GM21515 (cell line): ENCODE measurements around the gene DUSP28.
"Not testable (repeated sequence)": the region's sequence is repeated elsewhere in the genome, so short reads cannot be mapped to it uniquely, and the experiment has no call there.

Source experiments
- ATAC-seq: cut with Tn5 transposase; IDR thresholded peaks from one replicate; pipeline ENCODE4 v1.9.1; 2021; ENCODE audit not compliant: unreplicated experiment

The DUSP28 gene

GRCh38 chr2:240527153-240527750 is 32.9 kb upstream of the DUSP28 start:
- no peak for ATAC-seq

- ATAC-seq = no peak
Observed at GRCh38 chr2:240528406-240529040, 31.6 kb upstream of the DUSP28 start.

GRCh38 chr2:240529344-240529999 is 30.7 kb upstream of the DUSP28 start:
- ATAC-seq = no peak

- no peak for ATAC-seq
Observed at GRCh38 chr2:240530181-240530580, 30.0 kb upstream of the DUSP28 start.

- no peak for ATAC-seq
Observed at GRCh38 chr2:240531038-240531437, 29.1 kb upstream of the DUSP28 start.

DNA sequence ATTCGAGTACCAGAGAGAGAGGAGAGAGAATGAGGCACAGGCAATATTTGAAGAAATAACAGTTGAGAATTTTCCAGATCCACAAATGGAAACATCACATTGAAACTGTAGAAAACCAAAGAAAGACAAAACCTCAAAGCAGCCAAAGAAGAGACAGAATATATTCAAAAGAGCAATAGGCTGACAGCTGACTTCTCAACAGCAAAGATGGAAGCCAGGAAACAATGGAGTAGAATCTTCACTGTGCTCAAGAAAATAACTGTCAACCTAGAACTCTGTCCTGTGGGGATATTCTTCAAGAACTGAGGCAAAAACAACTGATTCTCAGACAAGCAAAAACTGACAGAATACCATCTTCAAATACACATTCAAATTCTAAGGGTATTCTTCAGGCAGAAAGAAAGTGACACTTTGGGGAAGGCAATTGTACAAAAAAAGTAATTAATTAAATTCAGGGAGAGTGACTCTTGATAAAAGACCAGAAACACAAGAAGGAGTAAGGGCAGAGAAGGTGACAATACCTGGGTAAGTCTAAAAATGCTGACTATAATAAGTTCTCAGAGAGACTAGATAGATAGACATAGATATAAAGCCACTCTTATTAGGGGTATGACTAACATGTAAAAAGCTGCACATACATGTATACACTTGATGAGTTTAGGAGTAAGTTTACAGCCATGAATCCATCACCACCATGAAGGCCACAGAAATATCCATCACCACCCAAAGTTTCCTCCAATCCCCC is 28.0 kb upstream of the DUSP28 start:
- no peak for ATAC-seq

DNA sequence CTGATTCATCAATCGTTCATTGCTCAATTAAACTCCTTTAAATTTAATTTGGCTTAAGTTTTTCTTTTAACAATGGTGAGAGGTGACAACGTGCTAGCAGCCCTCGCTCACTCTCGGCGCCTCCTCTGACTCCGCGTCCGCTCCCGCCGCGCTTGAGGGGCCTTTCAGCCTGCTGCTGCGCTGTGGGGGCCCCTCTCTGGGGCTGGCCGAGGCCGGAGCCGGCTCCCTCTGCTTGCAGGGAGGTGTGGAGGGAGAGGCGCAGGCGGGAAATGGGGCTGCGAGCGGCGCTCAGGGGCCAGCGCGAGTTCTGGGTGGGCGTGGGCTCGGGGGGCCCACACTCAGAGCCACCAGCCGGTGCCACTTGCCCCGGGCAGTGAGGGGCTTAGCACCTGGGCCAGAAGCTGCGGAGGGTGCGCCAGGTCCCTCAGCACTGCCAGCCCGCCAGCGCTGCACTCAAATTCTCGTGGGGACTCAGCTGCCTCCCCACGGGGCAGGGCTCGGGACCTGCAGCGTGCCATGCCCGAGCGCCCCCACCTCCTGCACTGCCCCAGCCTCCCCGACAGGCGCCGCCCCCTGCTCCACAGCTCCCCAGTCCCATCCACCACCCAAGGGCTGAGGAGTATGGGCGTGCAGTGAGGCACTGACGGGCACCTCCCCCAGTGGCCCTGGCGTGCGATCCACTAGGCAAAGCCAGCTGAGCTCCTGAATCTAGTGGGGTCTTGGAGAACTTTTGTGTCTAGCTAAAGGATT is 22.0 kb upstream of the DUSP28 start:
- ATAC-seq = no peak

- not testable (repeated sequence) for ATAC-seq
Observed at GRCh38 chr2:240539101-240539500, 21.1 kb upstream of the DUSP28 start.

DNA sequence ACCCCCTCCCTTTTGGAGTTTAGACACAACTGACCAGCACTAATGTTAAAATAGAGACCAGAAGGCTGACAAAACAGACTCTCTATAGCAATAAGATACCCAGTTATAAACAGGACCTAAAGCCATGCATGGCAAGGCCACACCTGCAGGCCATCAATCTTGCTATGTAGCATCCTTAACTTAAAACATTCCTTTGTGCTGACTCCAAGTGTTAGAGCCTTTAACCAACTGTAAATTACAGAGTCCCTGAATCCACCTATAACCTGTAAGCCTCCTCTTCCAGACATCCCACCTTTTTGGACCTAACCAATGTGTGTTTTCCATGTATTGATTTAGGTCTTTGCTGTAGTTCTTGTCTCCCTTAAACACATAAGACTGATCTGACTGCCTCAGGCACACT is 20.3 kb upstream of the DUSP28 start:
- ATAC-seq = no peak

GRCh38 chr2:240551288-240551687 is 8.9 kb upstream of the DUSP28 start:
- ATAC-seq = no peak

GRCh38 chr2:240551811-240552210 is 8.3 kb upstream of the DUSP28 start:
- no peak for ATAC-seq

GRCh38 chr2:240553956-240554480 is 6.1 kb upstream of the DUSP28 start:
- no peak for ATAC-seq

- no peak for ATAC-seq
Observed at GRCh38 chr2:240554767-240555493, 5.2 kb upstream of the DUSP28 start.

DNA sequence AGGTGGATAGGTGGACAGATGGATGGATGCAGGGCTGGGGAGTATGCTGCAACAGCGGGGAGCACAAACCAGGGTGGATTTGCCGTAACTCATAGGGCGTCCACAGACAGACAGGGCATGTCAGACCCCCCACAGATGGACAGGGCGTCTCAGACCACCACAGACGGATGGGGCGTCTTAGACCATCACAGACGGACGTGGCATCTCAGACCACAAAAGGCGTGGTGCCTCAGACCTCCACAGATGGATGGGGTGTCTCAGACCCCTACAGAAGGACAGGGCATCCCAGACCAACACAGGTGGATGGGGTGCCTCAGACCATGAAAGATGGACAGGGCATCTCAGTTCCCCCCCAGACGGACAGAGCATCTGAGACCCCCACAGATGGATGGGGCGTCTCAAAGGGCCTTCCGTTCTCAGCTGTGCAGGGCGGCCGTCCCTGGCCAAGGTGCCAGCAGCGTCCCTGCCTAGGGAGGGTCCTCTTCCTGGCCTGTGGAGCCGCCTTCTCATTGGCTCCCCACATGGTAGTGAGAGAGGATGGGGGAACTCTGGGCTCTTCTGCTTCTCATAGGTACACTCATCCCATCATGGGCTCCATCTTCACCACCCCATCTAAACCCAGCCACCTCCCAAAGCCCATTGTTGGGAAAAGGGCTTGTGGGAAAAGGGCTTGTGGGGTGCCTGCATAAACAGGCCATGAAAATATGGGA is 4.5 kb upstream of the DUSP28 start:
- no peak for ATAC-seq

DNA sequence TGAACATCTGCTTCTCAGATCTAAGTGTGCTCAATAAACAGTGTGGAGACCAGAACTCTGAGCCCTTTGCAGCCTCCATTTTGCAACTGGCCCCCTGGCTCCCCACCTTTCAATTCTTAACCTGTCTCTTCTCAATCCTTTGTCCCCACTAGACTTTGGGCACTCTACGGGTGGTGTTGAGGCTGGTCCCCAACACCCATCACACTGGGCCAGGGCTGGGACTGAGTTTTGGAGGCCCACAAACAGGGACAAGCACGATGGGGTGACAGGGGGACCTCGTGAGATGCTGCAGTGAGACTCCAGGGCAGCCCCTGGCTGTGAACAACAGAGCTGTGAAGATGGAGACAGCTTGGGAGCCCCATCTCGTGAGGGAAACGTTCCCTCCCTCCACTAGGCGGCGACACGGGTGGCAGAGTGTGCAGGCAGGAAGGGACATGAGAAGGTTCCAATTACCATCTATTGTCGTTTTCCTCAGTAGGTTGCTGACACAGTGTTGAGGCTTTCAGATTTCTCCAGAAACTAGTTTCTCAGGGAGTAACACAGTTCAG is 3.5 kb upstream of the DUSP28 start:
- ATAC-seq = no peak

- no peak for ATAC-seq
Observed at GRCh38 chr2:240557101-240557751, 2.9 kb upstream of the DUSP28 start.

DNA sequence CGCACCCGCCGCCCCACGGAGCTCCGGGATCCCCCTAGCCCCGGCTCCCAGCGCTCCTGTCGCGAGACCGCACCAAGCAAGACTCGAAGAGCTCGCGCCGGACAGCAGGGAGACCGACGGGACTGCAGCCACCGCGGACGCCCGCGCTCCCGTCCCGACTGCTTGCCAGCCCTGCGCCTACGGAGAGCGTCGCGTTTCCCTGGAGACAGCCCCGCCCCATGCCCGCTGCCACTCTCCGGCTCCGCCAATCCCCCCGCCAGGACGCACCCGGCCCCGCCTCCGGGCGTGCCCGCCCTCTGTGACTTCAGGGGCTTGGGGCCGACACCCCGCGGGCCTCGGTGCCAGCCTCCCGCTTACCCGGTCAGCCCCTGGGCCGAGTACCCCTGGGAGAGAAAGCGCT is 2.3 kb upstream of the DUSP28 start, which contains the start of gene ANKMY1:
TSS of gene ANKMY1 (minus strand) at position 181 of the 400 bp plus-strand sequence. CDS start 653 bp downstream, outside the sequence.
- ATAC-seq = no peak

DNA sequence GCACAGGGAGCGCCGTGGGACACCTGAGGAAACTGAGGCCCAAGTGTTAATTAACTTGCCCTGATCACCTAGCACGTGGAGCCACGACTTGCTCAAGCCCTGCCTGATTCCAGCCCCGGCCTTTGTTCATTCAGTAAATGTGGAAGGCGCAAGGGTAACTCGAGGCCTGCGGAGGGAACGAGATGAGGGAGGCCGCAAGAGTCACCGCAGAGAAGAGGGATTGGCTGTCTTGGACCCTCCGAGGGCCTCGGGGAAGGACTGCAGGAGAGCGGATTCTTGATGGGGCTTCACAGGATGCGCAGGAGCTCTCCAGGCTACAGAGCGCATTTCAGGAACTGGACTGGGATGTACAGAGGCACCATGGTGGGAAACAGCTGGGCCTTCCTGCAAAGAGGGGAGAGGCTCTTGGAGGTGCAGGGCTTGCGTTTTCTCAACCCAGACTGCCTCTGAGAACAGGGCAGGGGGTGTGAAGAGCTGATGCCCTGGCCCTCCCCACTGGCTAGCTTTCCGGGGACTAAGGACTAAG is 1.9 kb upstream of the DUSP28 start:
- ATAC-seq = no peak
